Gastrocnemius medialis (tissue), 4 donors: ENCODE results near the gene ATP9B. TPM values are rescaled to one million over a fixed set of nuclear protein-coding genes. Genes with fewer than 3 reads are reported as not detected.

Source experiments
- ATAC-seq, 2 donors: fragments of 150-250 bp; one replicate each; pipeline ENCODE4 v1.9.1; 2016
- DNase-seq, 2 donors: peaks; one replicate each; pipeline ENCODE4 v3.0.0-alpha.2; 2019
- H3K27ac ChIP-seq, 4 donors: fragments of 200-600 bp; sonication (generic); 1 replicate in 1 of 4; 2 replicates in 3 of 4; pipeline ENCODE4 v1.5.1; 2016 to 2018; ENCODE audit warnings: mild to moderate bottlenecking in 2 of 4, moderate library complexity in 1 of 4
- H3K27me3 ChIP-seq, 3 donors: fragments of 200-600 bp; sonication (generic) in 2 of 3; 1 replicate in 1 of 3; 2 replicates in 2 of 3; pipeline versions ENCODE4 v1.5.1 to v1.6.0; 2016 to 2019; ENCODE audit warnings: mild to moderate bottlenecking in 1 of 3, moderate library complexity in 1 of 3
- H3K36me3 ChIP-seq, 2 donors: fragments of 200-600 bp; sonication (generic) in 1 of 2; one replicate each; pipeline ENCODE4 v1.5.1; 2017 to 2018
- H3K4me1 ChIP-seq, 2 donors: fragments of 200-600 bp; sonication (generic) in 1 of 2; one replicate each; pipeline ENCODE4 v1.5.1; 2016 to 2017; ENCODE audit warnings: mild to moderate bottlenecking in 2 of 2
- H3K4me3 ChIP-seq, 4 donors: fragments of 200-600 bp; sonication (generic) in 3 of 4; 1 replicate in 1 of 4; 2 replicates in 3 of 4; pipeline ENCODE4 v1.5.1; 2016 to 2019; ENCODE audit warnings: mild to moderate bottlenecking in 2 of 4
- H3K9me3 ChIP-seq, 3 donors: fragments of 200-600 bp; sonication (generic) in 2 of 3; 1 replicate in 1 of 3; 2 replicates in 2 of 3; pipeline ENCODE4 v1.5.1; 2016 to 2019
- POLR2A ChIP-seq, 2 donors: fragments of 450-650 bp; IDR thresholded peaks; one replicate each; pipeline ENCODE4 v1.6.1; 2017; ENCODE audit warnings: antibody characterized with exemption in 2 of 2, mild to moderate bottlenecking in 2 of 2, moderate library complexity in 2 of 2
- in situ Hi-C, 4 donors: fragments of 200-750 bp; cut with MboI; loops; one replicate each; pipeline versions ENCODE4 v1.15.0 to v1.8.0; 2017; ENCODE audit warnings: low sequenced_read_pairs in 4 of 4
- intact Hi-C: fragments of 100-400 bp; cut with DNase I; formaldehyde crosslinking; loops from one replicate; pipeline ENCODE4 v1.15.1; 2023; ENCODE audit warnings: low total_unique reads
- total RNA-seq, 4 donors: library from RNA; depleted of rRNA; stranded (reverse); fragments of >200 nt; gene quantifications; one replicate each; pipeline versions ENCODE4 v1.1.0 to v1.2.3, GENCODE V29; 2016
- TF ChIP-seq, protein P1 (sequence below), 5 experiments: fragments of 450-650 bp in 3 of 5; fragments of 200-600 bp in 2 of 5; sonication (generic) in 2 of 5; IDR thresholded peaks in 4 of 5; conservative IDR thresholded peaks in 1 of 5; 1 replicate in 4 of 5; 2 replicates in 1 of 5; pipeline ENCODE4 v1.5.1; 2016 to 2019; ENCODE audit warnings: antibody characterized with exemption in 5 of 5, mild to moderate bottlenecking in 3 of 5, moderate library complexity in 3 of 5

The ATP9B gene
- total RNA-seq, 4 donors from 2014 or later = 9.9 to 33.6 (median 18.6) TPM

DNA sequence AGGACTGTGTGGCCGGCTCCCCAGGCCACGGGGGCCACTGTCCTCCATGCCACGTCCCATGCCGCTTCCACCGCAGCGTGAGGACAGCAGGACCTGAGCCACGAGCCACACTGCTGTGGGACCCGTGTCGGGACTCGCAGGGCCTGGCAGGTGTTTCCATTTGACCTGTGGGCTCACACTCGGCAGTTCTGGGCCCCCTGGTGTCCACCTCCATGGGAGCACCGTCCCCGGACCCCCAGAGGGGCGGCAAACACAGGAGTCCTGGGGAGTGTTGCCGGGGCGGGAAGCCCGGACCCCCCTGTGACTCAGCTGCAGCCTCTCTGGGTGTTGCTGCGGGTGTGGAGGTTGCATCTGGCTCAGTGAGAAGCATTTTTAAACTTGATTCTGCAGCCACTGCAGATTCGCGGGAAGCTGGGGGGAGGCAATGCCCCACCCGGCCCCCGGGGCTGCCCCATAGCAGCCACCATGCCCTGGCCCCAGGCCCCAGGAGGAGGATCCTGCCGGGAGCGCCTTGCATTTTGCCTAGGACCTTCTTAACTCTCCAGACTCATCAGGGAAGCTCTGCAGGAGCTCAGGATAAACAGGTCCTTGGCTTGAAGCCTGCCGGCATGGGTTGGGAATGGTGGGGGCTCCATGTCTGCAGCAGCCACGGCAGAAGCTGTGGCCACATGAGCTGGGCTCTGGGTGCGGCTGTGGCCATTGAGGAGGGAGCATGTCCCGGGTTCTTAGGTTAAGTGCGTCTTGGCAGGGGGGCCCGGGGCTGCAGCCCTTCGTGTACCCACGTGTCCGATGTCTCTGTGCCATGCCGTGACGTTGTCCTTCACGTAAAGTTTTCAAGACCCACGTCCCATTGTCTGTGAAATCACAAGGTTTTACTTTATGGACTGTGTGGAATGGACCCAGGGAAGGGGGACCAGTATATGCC is 357.4 kb downstream of the ATP9B start:
- H3K36me3 ChIP-seq = no peaks in the 10 kb centered on the region
- H3K9me3 ChIP-seq = no peaks in the 10 kb centered on the region
- ATAC-seq (no peak), DNase-seq (no peak)
- H3K27me3 ChIP-seq = no peaks in the 10 kb centered on the region
- H3K27ac ChIP-seq = no peak overlapping the region
- TF ChIP-seq, protein P1, sequence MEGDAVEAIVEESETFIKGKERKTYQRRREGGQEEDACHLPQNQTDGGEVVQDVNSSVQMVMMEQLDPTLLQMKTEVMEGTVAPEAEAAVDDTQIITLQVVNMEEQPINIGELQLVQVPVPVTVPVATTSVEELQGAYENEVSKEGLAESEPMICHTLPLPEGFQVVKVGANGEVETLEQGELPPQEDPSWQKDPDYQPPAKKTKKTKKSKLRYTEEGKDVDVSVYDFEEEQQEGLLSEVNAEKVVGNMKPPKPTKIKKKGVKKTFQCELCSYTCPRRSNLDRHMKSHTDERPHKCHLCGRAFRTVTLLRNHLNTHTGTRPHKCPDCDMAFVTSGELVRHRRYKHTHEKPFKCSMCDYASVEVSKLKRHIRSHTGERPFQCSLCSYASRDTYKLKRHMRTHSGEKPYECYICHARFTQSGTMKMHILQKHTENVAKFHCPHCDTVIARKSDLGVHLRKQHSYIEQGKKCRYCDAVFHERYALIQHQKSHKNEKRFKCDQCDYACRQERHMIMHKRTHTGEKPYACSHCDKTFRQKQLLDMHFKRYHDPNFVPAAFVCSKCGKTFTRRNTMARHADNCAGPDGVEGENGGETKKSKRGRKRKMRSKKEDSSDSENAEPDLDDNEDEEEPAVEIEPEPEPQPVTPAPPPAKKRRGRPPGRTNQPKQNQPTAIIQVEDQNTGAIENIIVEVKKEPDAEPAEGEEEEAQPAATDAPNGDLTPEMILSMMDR (IDR thresholded peaks at IDR 0.05 in 4 of 5, conservative IDR thresholded peaks at IDR 0.05 in 1 of 5) = no peak
- no peak for TF ChIP-seq POLR2A (IDR thresholded peaks at IDR 0.05)
- peaks cover 15 to 40% of the 10 kb centered on the region in 2 donors for H3K4me1 ChIP-seq
- intact Hi-C loops (no loop called here), in situ Hi-C loops (no loop called here)
- no peak overlapping the region for H3K4me3 ChIP-seq

- Histone ChIP-seq H3K4me3 (no peak overlapping the region), H3K27ac (no peak overlapping the region), H3K9me3 (no peaks in the 10 kb centered on the region), H3K36me3 (no peaks in the 10 kb centered on the region), H3K27me3 (no peaks in the 10 kb centered on the region), H3K4me1 (peaks cover 8 to 30% of the 10 kb centered on the region in 2 donors)
- in situ Hi-C loops (no loop called here), intact Hi-C loops (no loop called here)
- ATAC-seq (no peak), DNase-seq (no peak)
- TF ChIP-seq, protein P1 (IDR thresholded peaks at IDR 0.05 in 4 of 5, conservative IDR thresholded peaks at IDR 0.05 in 1 of 5) = no peak
- no peak for TF ChIP-seq POLR2A (IDR thresholded peaks at IDR 0.05)
These were observed 358.4 kb downstream of the ATP9B start for GRCh38 chr18:79427368-79428225.

Other genes starting within 250 kb of the ATP9B start
- gene SALL3, start 89.6 kb upstream of the ATP9B start, total RNA-seq = not detected